RPMI8226 (cell line): Measurements from ENCODE around the gene DUSP8.
"Not testable (repeated sequence)": the region's sequence is repeated elsewhere in the genome, so short reads cannot be mapped to it uniquely, and the experiment has no call there.

Experiments
- DNase-seq: peaks from one replicate; pipeline ENCODE4 v3.0.0-alpha.2; 2015

Gene DUSP8

DNA sequence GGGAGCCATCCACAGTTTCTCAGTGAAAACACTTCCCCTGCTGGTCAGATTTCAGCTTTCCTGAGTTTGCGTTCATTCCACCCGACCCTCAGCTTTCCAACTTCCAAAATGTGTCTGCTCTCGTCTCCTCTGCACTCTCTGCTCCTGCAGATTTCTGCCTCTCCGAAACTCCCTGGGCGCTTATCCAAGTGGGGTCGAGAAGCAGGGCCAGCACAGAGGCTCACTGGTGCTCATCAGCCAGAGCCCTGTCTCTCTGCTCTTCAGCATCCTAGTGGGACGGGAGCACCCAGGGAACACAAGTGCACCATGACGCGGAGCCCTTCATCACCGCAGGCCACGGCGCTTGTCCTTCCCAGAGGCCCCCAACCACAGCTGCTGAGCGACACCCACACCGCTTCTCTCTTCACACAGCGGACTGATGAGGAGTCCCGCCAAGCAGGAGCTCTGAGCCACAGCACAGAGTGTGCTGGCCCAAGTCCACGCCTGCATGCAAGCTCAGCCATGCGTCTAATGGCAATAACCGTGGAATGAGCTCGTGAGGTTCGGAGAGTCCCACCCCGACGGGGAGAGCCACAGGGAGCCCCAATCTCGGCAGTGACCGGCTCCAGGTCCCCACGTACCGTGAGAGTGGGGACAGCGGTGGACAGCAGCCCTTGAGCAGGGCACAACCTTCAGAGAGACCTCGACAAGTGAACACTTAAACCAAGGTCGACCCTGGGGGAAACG lies 57.6 kb downstream of the DUSP8 start:
- DNase-seq, result no peak

DNA sequence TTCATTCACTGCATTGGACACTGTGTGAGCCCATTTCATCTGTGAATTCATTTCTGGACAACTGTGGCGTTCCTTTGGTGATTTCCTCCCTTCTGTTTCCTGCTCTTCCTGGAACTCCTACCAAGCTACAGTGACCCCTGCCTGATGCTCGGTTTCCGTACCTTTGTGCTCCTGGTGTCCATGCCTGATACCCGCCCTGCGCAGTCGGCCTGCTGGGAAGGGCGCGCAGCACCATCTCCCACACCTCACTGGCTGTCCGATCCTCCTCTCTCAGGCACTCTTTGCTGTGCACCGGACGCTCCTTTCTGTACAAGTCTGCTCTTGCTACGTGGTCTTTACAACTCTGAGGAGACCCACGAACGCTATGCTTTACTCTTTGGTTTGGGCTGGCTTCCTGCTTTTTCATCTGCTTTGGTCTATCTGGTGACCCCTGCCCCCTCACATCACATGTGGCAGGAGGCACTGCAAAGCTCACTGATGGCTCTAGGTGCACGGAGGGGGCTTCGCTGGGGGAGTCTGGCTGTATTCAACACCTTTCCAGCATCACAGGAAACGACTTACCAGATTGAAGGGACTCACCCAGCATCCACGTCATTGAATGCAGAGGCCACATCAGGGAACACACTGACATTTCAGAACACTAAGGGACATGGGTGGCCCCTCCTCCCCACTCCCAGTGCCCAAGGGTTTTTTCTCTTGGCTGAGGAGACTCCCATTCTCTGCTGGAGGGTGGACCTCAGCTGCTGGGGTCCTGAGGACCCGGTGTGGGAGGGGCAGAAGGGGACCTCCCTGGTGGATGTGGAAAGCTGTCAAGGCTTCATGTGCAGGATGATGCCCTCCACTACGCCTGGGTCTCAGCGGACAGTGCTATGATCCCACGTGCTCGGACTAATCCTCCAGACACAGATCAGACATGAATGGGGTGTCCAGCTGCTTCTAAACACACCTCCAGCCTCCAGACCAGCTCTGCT lies 58.5 kb downstream of the DUSP8 start:
- DNase-seq, result no peak

GRCh38 chr11:1512531-1513258 lies 59.4 kb downstream of the DUSP8 start:
- not testable (repeated sequence) for DNase-seq

DNA sequence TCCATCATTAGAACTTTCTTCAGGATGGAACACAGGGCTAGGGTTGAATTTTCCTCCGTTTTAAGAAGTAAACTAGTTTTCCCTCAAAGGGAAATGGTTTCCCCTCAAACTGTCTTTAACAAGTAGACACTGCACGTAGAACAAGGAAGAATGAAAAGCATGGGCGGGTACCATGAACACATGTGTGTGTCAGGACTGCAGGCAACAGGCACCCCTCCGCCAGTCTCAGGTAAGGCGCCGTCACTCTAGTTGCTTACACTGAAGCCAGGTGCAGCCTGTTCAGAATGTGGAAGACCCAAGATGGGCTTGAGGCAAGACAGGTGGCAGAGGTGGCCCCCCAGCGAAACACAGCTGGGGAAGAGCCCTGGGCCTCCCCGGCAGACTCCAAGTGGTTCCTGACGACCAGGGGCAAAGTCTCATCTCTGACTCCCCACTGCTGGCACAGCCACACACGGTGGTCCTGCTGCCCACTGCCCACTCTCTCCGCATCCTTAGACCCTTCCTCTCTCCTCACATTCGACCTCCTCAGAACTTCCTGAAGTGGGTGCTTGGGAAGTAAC lies 60.1 kb downstream of the DUSP8 start:
- peak; percentile 24 for DNase-seq

DNA sequence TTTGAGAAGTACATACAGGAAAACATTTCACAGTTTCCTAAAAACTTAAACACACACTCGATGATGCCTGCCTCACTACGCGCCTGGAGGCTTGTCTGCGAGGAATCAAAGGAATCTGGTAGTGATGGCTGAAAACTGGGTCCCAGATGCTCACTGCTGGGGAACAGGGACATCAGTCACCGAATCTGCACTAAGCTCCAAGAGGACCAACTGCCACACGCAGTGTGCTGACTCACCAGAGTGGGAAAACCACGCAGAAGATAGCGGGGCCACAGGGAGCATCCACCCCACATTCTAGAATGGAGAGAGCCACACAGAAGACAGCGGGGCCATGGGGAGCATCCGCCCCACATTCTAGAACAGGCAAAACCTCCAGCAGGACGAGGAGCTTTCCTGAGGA lies 61.1 kb downstream of the DUSP8 start:
- no peak for DNase-seq

DNA sequence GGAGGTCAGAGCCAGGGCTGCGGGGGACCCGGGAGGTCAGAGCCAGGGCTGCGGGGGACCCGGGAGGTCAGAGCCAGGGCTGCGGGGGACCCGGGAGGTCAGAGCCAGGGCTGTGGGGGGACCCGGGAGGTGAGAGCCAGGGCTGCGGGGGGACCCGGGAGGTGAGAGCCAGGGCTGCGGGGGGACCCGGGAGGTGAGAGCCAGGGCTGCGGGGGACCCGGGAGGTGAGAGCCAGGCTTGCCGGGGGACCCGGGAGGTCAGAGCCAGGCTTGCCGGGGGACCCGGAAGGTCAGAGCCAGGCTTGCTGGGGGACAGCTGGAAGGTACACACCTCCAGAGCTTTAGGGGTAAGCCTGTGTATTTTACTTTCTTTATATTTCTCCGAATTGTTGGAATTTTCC lies 61.7 kb downstream of the DUSP8 start:
- DNase-seq, result not testable (repeated sequence)

DNA sequence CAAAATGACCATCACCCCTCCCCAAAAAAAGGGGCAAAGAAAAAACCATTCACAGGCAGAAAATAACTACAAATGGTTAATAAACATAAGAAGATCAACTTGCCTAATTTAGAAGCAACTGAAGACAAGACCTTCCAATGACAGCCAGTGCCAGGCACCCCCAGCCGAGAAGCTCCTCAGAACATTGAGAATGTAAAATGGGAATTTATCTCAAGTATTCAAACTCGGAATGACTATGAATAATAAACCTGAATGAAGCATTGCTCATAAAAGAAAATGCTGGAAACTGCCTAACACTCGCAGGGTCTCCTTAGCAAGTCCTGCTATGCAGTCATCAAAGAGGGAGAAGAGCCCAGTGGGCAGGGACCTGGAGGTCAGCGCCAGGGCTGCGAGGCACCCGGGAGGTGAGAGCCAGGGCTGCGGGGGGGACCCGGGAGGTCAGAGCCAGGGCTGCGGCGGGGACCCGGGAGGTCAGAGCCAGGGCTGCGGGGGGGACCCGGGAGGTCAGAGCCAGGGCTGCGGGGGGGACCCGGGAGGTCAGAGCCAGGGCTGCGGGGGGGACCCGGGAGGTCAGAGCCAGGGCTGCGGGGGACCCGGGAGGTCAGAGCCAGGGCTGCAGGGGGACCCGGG lies 62.3 kb downstream of the DUSP8 start:
- no peak for DNase-seq

- DNase-seq, result no peak
Observed at GRCh38 chr11:1508986-1509385, 63.1 kb downstream of the DUSP8 start.

GRCh38 chr11:1508491-1508891 lies 63.6 kb downstream of the DUSP8 start:
- no peak for DNase-seq

- no peak for DNase-seq
Observed at GRCh38 chr11:1507381-1508140, 64.5 kb downstream of the DUSP8 start.

- DNase-seq, result no peak
Observed at GRCh38 chr11:1506981-1507380, 65.1 kb downstream of the DUSP8 start.

DNA sequence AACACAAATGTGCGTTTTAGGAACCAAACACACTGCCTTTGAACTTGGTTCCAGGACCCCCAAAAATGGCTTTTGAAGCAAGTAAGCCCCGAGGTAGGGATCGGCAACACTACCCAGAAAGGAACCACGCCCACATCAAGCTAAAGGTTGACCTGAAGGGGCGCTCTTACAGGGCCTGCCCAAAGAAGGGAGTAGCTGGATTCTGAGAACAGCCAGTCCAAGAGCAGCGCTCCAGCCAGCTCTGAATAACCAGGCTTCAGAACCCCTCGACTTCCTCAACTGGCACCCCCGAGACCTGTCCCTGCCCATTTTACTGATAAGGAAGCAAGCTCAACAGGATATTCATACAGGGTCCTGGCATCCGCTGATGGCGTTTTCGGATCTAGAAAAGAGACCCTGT lies 66.6 kb downstream of the DUSP8 start:
- no peak for DNase-seq

- DNase-seq, result no peak
Observed at GRCh38 chr11:1504581-1505290, 67.3 kb downstream of the DUSP8 start.

GRCh38 chr11:1504138-1504537 lies 67.9 kb downstream of the DUSP8 start:
- no peak for DNase-seq
